Liver (tissue), 3 donors: ENCODE results near the gene IFT52.

Experiments
- CTCF ChIP-seq: fragments of 150-350 bp; IDR thresholded peaks from 2 replicates; pipeline ENCODE4 v1.5.1; 2017; ENCODE audit warnings: improper control_type of control experiment, low read depth, low read length; ENCODE audit not compliant: missing input control
- EGR1 ChIP-seq, 2 donors: IDR thresholded peaks; 2 replicates each; pipeline ENCODE4 v1.6.1; 2016 to 2018; ENCODE audit warnings: antibody characterized with exemption in 2 of 2, low read depth in 2 of 2
- FOXA1 ChIP-seq: IDR thresholded peaks from 2 replicates; pipeline ENCODE4 v1.6.1; 2016; ENCODE audit warnings: antibody characterized with exemption
- GABPA ChIP-seq, 2 donors: IDR thresholded peaks in 1 of 2; conservative IDR thresholded peaks in 1 of 2; 2 replicates each; pipeline ENCODE4 v1.6.1; 2016; ENCODE audit warnings: antibody characterized with exemption in 2 of 2, mild to moderate bottlenecking in 1 of 2, moderate library complexity in 1 of 2
- JUND ChIP-seq, 2 donors: IDR thresholded peaks; 2 replicates each; pipeline ENCODE4 v1.6.1; 2016; ENCODE audit warnings: antibody characterized with exemption in 2 of 2
- RAD21 ChIP-seq, 2 donors: IDR thresholded peaks; 2 replicates each; pipeline ENCODE4 v1.6.1; 2016; ENCODE audit warnings: antibody characterized with exemption in 2 of 2, mild to moderate bottlenecking in 2 of 2
- RXRA ChIP-seq, 2 donors: IDR thresholded peaks; 2 replicates each; pipeline ENCODE4 v1.6.1; 2017 to 2018; ENCODE audit warnings: antibody characterized with exemption in 2 of 2, mild to moderate bottlenecking in 1 of 2
- SP1 ChIP-seq: IDR thresholded peaks from 2 replicates; pipeline ENCODE4 v1.6.1; 2018; ENCODE audit warnings: antibody characterized with exemption, mild to moderate bottlenecking
- TAF1 ChIP-seq: conservative IDR thresholded peaks from 2 replicates; pipeline ENCODE4 v1.6.1; 2016; ENCODE audit warnings: antibody characterized with exemption, mild to moderate bottlenecking
- YY1 ChIP-seq: IDR thresholded peaks from 2 replicates; pipeline ENCODE4 v1.6.1; 2016; ENCODE audit warnings: antibody characterized with exemption, mild to moderate bottlenecking
- ZBTB33 ChIP-seq: IDR thresholded peaks from 2 replicates; pipeline ENCODE4 v1.6.1; 2016; ENCODE audit warnings: antibody characterized with exemption
- TF ChIP-seq, protein P1 (sequence below): IDR thresholded peaks from 2 replicates; pipeline ENCODE4 v1.6.1; 2016; ENCODE audit warnings: antibody characterized with exemption
- TF ChIP-seq, protein P2 (sequence below): IDR thresholded peaks from 2 replicates; pipeline ENCODE4 v1.6.1; 2016; ENCODE audit warnings: antibody characterized with exemption, mild to moderate bottlenecking
- donor health status: healthy.
- donor health status: healthy.

- no peak for TF ChIP-seq YY1
- no peak for TF ChIP-seq CTCF
- no peak for TF ChIP-seq TAF1
- TF ChIP-seq RAD21 (IDR thresholded peaks at IDR 0.05) = no peak
- TF ChIP-seq SP1 = no peak
- TF ChIP-seq FOXA1 = no peak
- TF ChIP-seq ZBTB33 = no peak
- TF ChIP-seq, protein P1, sequence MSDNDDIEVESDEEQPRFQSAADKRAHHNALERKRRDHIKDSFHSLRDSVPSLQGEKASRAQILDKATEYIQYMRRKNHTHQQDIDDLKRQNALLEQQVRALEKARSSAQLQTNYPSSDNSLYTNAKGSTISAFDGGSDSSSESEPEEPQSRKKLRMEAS = no peak
- TF ChIP-seq, protein P2, sequence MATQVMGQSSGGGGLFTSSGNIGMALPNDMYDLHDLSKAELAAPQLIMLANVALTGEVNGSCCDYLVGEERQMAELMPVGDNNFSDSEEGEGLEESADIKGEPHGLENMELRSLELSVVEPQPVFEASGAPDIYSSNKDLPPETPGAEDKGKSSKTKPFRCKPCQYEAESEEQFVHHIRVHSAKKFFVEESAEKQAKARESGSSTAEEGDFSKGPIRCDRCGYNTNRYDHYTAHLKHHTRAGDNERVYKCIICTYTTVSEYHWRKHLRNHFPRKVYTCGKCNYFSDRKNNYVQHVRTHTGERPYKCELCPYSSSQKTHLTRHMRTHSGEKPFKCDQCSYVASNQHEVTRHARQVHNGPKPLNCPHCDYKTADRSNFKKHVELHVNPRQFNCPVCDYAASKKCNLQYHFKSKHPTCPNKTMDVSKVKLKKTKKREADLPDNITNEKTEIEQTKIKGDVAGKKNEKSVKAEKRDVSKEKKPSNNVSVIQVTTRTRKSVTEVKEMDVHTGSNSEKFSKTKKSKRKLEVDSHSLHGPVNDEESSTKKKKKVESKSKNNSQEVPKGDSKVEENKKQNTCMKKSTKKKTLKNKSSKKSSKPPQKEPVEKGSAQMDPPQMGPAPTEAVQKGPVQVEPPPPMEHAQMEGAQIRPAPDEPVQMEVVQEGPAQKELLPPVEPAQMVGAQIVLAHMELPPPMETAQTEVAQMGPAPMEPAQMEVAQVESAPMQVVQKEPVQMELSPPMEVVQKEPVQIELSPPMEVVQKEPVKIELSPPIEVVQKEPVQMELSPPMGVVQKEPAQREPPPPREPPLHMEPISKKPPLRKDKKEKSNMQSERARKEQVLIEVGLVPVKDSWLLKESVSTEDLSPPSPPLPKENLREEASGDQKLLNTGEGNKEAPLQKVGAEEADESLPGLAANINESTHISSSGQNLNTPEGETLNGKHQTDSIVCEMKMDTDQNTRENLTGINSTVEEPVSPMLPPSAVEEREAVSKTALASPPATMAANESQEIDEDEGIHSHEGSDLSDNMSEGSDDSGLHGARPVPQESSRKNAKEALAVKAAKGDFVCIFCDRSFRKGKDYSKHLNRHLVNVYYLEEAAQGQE = no peak
- no peak for TF ChIP-seq RXRA (IDR thresholded peaks at IDR 0.05)
- TF ChIP-seq JUND (IDR thresholded peaks at IDR 0.05) = no peak
- TF ChIP-seq GABPA (IDR thresholded peaks at IDR 0.05 in 1 of 2, conservative IDR thresholded peaks at IDR 0.05 in 1 of 2) = no peak
- no peak for TF ChIP-seq EGR1 (IDR thresholded peaks at IDR 0.05; ENCODE audit: low read depth in 2 of 2)
These were observed 76.8 kb downstream of the IFT52 start for GRCh38 chr20:43667341-43668132.
